Activated gamma-delta T cell (primary cell): ENCODE results near the gene MED26.

ENCODE experiments used
- DNase-seq: peaks from one replicate; lab custom pipeline; 2025; lab: John Stamatoyannopoulos, UW

MED26 gene

DNA sequence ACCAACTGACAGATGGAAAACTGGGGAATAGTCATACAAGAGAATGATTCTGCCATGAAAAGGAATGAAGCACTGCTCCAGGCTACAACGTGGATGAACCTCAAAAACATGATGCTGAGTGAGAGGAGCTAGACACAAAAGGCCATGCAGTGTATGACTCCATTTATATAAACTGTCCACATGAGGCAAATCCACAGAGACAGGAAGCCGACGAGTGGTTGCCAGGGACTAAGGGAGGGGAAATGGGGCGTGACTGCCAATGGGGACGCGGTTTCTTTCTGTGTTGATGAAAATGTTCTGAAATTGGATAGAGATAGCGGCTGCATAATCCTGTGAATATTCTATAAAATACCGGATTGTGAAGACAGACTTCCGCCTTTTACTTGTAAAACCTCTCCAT lies 21.7 kb upstream of the MED26 start:
- no peak for DNase-seq

DNA sequence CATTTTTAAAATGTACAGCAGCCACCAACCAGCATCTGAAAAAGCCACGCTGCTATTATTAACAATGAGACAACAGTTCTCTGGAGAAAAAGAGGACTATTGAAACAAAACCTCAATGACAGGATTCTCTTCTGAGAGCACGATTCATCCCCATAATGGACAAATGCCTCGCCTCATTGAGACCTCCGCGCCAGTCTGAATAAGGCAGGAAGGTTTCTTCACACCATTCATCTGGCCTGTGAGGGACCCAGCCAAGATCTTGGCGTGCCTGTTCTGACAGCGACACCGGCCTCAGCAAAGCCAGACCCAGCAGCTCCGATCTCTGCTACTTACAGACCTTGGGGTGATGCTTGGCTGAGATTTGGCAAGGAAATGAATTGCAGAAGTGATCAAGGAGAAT lies 17.1 kb upstream of the MED26 start:
- no peak for DNase-seq

DNA sequence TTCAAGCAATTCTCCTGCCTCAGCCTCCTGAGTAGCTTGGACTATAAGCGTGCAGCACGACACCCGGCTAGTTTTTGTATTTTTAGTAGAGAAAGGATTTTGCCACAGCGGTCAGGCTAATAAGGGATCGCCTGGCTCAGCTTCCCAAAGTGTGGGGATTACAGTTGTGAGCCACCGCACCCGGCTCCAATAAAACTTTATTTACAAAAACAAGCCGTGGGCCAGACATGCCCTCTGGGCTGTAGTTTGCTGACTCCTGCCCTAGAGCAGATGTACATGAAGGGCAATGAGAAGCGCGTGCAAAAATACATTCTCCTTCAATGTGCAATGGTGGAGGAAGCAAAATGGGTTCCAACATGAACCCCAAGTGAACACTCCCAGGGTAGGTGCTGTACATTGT lies 13.7 kb upstream of the MED26 start:
- DNase-seq, result no peak

DNA sequence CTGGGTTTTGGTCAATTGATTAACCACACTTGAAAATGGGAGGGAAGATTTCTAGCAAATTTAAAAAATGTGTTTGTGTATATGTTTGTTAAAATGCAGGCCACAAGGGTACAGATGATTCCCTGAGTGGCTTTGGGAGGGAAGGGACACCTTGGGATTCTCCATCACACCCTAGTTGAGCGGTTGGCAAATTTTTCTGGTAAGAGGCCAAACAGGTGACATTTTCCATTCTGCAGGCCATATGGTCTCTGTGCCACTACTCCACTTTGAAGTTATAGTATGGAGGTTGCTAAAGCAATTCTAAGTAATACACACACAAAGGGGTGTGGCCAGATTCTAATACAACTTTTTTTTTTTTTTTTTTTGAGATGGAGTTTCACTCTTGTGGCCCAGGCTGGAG lies 12.9 kb upstream of the MED26 start:
- no peak for DNase-seq

DNA sequence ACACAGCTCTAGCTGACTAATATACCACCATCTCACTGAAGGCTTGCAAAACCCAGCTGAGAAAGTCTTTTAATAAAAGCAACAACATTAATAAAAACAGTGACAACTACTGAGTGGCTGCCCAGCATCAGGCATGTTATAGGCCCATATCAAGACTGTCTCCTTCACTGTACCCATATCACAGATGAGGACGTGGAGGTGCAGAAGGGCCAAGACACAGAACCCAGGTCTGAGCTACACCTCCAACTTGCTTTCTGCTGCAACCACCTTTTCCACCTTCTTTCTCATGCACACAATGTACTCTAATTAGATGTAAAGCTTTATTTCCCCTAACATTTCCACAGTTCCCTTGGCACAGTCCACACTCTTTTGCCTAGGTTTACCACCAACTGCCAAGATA lies 10.7 kb upstream of the MED26 start:
- no peak for DNase-seq

DNA sequence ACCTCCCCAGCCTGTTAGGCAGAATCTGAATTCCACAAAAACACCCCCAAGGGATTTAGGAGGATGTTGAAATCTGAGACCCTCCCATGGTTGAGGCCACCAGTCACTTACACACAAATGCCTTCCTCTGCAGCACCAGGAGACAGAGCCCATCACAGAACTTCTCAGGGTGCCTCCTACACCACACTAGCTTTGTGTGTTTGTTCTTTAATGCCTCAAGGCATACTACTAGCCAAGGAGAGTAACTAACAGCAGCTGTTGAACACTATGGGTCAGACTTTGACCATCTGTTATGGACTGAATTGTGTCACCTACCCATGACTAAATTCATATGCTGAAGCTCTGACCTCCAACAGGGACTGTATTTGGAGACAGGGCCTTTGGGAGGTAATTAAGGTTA lies 9.5 kb upstream of the MED26 start:
- no peak for DNase-seq

DNA sequence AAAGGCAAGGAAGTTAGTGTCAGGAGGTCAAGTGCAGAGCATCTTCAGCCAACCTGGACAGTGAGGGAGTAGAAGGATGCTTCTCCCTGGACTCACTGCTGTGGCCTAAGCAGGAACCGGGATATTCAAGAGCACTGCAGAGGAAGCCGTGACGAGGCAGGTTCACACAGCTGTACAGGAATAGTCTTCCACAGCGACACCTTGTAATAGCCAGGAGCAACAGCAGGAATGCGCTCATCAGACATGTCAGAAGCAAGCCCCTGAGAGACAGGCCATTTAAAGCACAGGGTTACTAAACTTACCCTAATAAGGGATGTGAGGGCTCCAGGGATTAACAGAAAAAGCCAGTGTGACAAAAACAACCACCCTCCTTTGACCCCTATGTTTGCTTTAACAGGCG lies 3.5 kb upstream of the MED26 start:
- no peak for DNase-seq

DNA sequence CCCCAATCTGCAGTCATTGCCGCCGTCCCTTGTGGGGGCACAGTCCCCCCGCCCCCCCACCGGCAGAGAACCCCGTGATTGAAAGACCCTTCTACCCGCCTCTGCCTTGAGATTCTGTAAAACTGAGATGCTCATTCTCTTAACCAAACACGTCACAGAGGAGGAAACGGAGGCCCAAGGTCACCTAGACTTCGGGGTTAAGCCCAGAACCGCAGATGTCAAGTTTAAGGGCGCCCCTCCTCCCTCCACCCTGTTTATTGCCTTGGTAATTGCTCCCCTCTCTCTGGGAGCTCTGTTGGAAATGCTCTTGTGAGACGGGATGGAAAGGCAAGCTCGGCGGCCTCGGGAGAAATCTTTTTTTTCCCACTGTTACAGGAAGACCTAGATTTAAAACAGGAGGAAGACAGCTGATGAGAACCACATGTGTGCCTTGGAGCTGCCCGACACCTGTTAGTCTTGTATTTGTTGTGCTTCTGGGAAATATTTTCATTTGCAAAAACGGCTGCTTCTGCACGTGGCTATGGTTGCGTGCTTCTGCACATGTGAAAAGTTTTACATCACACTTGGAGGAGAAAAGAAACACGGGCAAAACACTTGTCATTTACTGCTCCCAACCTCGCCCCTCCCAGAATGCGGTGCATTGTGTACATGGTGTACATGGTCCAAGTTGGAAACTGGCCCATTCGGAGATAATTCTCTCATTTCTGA lies 1.1 kb upstream of the MED26 start:
- DNase-seq, result no peak

DNA sequence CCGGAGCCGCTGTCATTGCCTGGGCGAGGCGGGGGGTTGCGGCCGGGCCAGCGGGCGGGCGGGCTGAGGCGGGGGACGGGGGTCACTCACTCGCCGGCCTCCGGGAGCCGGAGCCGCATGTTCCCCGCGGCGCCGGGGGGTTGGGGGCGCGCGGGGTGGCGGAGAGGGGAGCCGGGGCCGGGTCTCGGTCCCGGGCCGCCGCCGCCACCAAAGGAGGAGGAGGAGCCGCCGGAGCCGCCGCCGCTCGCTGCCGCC lies 149 bp downstream of the MED26 start:
- no peak for DNase-seq

DNA sequence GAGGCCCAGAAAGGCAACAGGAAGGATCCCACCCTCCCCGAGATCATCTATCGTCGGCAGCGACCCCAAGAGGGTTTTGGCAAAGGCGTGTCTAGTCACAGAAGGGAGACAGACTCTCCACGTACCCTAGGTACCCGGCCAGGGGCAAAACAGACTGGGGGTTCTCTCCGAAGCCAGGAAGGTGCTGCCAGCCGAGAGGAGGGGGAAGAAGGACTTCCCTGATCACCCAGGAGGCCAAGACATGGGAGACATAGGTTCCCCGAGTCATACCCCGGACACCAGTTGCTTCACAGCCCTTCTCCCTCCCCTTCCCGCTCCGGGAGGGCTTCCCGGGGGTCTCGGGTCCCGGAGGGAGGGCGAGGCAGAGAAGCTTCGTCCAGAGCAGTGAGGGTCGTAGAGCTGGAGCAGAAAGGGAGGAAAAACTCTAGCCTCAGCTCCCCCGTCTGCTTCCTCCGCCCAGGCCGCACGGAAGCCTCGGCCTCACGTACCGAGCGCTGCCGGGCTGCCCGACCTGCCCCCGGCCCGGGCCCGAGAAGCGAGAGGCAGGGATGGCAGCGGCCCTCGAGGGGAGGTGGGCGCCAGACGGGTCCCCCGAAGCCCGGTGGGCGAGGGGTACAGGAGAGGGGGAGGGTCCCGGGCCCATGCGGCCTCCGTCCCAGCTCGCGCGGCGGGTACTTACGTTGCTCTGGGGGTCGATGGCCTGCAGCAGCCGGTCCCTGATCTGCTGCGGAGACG lies 644 bp downstream of the MED26 start:
- DNase-seq, result no peak

DNA sequence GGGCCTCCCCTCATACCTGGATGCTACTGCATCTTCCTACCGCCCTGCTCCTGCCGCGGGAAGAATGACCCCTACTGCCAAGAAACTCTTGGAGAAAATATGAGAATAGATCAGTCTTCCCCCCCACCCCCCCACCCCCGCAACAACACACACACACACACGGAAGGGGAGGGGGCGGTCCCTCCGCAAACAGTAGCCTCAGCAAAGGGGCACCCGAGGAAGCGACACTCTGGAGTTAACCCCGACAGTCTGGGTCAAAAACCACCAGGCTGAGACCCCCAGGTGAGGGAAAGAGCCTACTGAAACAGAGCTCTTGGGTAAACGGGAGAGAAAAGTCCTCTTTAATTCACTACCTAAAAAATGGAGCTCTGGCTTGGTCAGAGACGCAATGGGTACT lies 1.2 kb downstream of the MED26 start:
- DNase-seq, result no peak

DNA sequence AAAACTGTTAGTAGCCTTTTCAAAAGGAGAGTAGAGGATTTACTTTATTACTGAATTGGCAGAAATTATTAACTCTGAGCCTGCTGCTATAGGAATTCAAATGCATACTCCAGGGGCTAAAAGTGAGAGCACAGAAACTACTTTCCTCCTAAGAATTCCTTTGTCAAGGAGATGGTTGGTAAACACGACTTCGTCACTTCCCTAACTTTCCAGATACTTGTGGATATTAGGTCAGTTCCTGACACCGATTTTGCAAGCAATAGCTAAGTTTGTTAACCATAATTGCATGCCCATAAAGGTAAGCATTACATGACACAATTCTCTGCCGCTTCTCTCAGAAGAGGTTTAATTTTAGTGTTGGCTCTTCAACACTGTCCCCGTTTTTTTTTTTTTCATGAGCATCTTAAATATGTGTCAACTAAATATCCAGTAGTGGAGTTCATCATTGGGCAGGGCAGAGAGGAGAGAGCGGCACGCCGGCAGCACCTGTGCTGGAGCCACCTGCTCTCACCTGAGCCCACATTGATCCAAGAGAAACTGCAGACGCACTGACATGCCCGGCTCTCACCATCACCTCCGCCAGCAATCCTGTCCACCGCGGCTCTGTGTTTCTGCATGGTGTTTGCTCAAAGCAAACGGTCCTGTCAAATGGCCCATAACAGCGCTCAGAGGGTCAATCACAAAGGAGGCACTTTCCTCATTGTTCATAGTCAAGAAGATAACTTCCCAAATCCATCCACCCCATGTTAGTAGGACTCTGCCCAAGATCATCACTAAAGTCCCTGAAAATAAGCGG lies 2.6 kb downstream of the MED26 start:
- DNase-seq, result no peak

DNA sequence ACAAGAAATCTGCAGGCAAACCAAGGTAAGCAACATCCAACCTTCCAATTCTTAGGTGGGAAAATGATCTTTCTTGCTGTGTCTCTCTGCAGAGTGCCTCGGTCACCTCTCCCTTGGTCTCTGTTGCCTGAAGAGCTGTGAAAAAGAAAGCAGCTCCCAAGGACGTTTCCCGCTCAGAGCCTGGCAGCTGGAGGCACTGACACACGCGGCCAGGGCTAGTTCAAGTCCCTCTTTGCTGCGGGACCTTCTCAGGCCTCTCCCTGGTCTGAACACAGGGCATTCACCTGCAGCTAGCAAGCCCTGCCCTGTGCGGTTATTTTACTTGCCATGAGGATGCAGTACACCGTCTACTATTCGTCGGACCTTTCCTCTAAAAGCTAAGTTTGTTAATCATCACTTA lies 3.8 kb downstream of the MED26 start:
- no peak for DNase-seq

DNA sequence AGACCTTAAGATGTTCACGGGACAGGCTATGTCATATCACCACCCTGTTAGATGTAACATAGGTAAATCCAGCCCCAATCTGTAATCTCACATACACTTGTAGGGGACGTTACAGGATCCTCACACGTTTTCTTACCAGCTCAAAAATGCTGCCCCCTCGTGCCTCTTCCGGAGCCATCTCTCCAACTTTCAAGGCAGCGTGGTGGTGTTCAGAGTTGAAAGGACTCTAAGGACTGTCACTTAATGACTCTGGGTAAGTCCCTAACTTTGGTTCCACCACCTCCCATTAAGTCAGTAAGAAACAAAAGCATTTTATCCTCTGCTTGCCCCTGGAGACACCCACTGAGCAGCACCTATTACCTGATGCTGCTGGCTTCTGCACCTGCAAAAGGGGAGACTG lies 4.4 kb downstream of the MED26 start:
- no peak for DNase-seq

DNA sequence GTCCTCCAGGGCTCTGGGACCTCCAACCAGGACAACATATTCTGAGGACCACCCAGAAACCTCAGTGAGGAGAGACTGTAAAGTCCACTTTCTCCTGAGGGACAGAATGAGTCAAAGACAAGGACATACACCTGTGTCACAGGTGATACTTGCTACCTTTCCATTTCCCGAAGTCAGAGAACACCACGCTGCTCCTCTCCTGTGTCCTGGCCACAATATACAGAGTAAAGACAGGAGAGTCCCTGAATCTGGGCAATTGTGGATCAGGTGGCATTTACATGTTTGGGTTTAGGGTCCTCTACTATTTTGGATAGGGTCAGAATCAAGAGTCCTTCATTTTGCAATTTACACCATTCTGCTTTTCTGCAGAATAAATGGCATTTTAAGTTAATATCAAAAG lies 4.9 kb downstream of the MED26 start:
- no peak for DNase-seq

DNA sequence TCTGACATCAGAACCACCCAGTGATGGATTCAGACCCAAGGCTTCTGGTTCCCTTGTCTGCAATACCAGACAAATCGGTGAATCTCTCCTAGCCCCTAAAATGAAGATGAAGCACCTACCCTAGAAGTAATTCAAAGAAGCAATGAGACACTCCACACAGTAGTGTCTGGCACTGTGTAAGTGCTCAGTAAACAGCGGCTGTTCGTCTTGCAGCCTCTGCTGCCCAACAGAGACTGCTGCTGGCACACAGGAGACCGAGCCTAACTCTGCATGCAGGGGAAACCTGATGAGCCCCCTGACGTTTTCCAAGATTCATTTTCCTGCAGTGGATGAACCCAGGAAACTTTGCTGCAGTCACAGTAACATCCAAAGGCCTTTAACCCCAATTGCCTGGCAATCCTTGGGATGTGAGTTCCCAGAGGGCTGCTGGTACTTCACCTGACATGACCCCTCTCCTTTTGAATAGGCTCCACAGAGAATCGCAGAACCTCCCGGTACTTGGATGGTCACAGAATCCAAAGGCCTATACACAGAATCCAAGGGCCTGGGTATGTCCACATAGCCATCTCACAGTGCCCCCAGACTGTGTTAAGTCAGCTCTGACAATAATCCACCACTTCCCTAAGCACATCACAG lies 6.7 kb downstream of the MED26 start:
- DNase-seq, result no peak

DNA sequence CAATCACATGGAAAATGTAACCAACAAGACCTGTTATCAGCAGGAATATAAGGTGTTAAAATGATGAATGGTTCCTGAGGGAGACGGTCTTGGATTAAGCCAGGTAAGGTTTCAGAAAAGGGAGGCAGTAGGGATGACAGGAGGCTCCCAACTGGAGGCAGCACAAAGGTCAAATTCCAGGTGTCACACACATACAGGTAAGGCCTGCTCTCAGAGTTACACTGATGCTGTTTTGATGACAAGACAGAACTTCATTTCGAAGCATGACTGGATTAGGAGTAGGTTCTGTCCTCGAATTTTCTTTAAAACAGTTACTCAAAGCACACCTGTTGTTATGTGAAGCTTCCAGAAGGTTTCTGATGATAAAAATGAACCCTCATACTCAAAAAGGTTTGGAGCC lies 7.4 kb downstream of the MED26 start:
- DNase-seq, result no peak

DNA sequence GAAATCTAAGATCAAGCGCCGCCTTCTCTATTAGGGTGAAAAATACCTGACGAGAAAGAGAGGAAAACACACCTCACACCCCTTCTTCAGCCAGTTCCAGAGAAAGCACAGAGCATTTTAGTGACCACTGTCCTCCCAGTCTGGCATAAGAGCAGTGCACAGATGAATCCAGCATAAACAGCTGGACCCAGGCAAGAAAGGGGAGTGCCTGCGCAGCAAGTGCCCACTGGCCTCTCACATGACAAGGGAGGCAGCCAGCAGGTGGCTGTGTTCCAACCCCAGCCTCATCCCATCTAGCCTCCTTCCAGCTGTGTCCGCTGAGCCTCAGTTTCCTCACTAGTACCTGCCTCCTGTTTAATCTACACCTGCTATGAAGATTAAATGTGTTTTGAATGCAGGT lies 8.0 kb downstream of the MED26 start:
- DNase-seq, result no peak

DNA sequence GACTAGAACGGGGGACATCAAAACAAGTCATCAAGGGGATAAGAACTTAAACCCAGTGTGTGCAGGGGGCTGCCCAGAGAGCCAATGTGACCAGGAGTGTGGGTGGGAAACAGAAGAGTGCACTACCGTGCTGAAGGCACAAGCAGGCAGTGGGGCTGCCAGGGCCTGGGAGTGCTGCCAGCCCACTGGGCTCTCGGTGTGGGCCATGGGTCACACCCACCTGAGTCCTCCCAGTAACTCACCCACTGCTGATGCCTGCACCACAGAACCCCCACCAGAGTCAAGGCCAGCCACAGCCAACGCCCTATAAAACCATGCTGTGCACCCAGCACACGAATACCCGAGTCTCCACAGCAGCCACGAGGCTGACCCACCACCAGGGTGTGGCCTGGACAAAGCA lies 8.5 kb downstream of the MED26 start:
- no peak for DNase-seq

DNA sequence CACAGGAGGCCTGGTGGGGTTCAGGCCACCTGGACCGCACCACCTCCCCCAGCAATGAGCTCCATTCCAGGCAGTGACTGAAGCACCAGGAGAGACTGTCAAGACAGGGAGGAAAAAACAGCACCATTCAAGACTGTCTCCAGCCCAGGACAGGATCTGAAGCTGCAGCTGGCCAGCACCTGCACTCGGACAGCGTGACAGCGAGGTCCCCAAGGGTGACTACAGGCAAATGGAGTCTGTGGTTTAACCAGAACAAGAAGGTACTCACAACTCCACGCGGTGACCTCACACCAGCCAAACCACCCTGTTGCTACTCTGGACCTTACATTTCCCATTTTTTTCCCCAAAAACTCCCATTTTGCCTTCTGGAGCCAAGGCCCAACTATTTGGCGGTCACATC lies 9.8 kb downstream of the MED26 start:
- DNase-seq, result no peak

DNA sequence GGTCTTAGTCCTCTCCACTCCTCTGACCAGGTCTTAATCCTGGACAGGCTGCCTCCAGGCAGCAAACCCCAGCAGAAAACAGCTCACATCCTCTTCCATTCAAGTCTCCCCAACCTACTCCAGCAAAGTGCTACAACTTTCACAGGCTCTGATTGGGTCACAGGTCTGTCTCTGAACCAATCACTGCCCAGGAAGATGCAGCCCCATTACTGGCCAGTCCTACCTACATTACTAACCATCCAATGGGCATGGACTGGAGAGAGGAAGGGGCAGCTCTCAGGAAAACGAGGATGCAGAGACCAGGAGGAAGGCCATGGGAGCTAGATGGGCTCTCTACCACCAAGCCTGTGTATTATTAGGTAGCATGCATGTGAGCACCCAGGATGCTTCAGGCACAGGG lies 12.2 kb downstream of the MED26 start:
- no peak for DNase-seq

DNA sequence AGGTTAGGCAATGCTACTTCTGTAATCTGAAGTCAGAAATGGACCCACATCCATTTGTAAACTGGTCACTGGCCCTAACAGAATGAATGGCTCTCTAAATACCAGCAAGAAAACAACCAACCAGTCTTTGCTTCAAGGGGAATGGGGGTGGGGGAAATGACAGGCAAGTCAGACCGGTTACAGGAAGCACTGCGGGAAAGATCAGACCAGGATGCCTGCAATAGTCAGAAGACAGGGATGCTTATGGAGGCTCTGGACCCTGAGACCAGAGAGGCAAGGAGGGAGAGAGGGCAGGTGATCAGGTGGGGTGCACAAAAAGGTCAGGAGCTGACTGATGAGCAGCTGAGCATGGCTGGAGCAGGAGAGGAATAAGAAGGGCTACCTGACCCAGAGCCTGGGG lies 13.1 kb downstream of the MED26 start:
- no peak for DNase-seq

DNA sequence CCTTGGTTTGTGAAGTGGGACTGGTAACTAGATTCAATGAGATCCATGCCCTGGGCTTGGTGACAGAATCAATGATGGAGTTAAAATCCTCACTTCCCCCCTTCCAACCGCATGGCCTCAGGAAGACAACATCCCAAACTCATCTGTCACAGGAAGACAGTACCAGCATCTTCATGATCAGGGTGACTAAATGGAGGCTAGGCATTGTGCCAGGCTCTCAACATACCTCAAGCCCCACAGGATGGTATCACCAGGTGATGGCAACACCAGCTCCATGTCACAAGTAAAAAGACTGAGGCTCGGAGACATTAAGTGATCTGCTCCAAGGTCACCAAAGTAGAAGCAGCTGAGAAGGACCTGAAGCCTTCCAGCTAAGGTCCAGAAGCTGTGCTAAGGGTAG lies 14.2 kb downstream of the MED26 start:
- DNase-seq, result no peak
